ENCODE results near the gene VASP.
A peak's percentile ranks its signal among the peaks of the same experiment; 100 is the strongest.

VASP gene

GRCh38 chr19:45469132-45469944, 37.9 kb upstream of the VASP start:
- Histone ChIP-seq H3K36me3 (ENCODE audit: control insufficient read depth, insufficient read depth, low read length) (no peaks in the 10 kb centered on the region), H3K9ac (ENCODE audit: low read length) (peak overlapping the region; percentile 92), H3K9me3 (ENCODE audit: control insufficient read depth, low read length) (no peaks in the 10 kb centered on the region), H3K4me3 (ENCODE audit: low read length) (peak overlapping the region; percentile 94), H3K27me3 (ENCODE audit: control insufficient read depth, insufficient read depth, low read length) (peaks cover 40% of the 10 kb centered on the region), H3K4me1 (ENCODE audit: control insufficient read depth, insufficient read depth, low read length) (peaks cover 21% of the 10 kb centered on the region)

GRCh38 chr19:45469945-45470761, 37.1 kb upstream of the VASP start:
- no peaks in the 10 kb centered on the region for H3K36me3 ChIP-seq (ENCODE audit: control insufficient read depth, insufficient read depth, low read length)
- no peaks in the 10 kb centered on the region for H3K9me3 ChIP-seq (ENCODE audit: control insufficient read depth, low read length)
- H3K9ac ChIP-seq (ENCODE audit: low read length) = peak overlapping the region; percentile 92
- peaks cover 21% of the 10 kb centered on the region for H3K4me1 ChIP-seq (ENCODE audit: control insufficient read depth, insufficient read depth, low read length)
- H3K4me3 ChIP-seq (ENCODE audit: low read length) = peak overlapping the region; percentile 94
- peaks cover 46% of the 10 kb centered on the region for H3K27me3 ChIP-seq (ENCODE audit: control insufficient read depth, insufficient read depth, low read length)

GRCh38 chr19:45470762-45471081, 36.6 kb upstream of the VASP start:
- Histone ChIP-seq H3K36me3 (ENCODE audit: control insufficient read depth, insufficient read depth, low read length) (no peaks in the 10 kb centered on the region), H3K9me3 (ENCODE audit: control insufficient read depth, low read length) (no peaks in the 10 kb centered on the region), H3K9ac (ENCODE audit: low read length) (no peak overlapping the region), H3K27me3 (ENCODE audit: control insufficient read depth, insufficient read depth, low read length) (peaks cover 49% of the 10 kb centered on the region), H3K4me3 (ENCODE audit: low read length) (no peak overlapping the region), H3K4me1 (ENCODE audit: control insufficient read depth, insufficient read depth, low read length) (peaks cover 21% of the 10 kb centered on the region)

GRCh38 chr19:45471111-45471930, 36.0 kb upstream of the VASP start:
- H3K9me3 ChIP-seq (ENCODE audit: control insufficient read depth, low read length) = no peaks in the 10 kb centered on the region
- no peak overlapping the region for H3K9ac ChIP-seq (ENCODE audit: low read length)
- H3K36me3 ChIP-seq (ENCODE audit: control insufficient read depth, insufficient read depth, low read length) = no peaks in the 10 kb centered on the region
- no peak overlapping the region for H3K4me3 ChIP-seq (ENCODE audit: low read length)
- peaks cover 50% of the 10 kb centered on the region for H3K27me3 ChIP-seq (ENCODE audit: control insufficient read depth, insufficient read depth, low read length)
- H3K4me1 ChIP-seq (ENCODE audit: control insufficient read depth, insufficient read depth, low read length) = peaks cover 21% of the 10 kb centered on the region

- peaks cover 20% of the 10 kb centered on the region for H3K4me1 ChIP-seq (ENCODE audit: control insufficient read depth, insufficient read depth, low read length)
- no peaks in the 10 kb centered on the region for H3K9me3 ChIP-seq (ENCODE audit: control insufficient read depth, low read length)
- no peak overlapping the region for H3K9ac ChIP-seq (ENCODE audit: low read length)
- H3K27me3 ChIP-seq (ENCODE audit: control insufficient read depth, insufficient read depth, low read length) = peaks cover 49% of the 10 kb centered on the region
- no peak overlapping the region for H3K4me3 ChIP-seq (ENCODE audit: low read length)
- H3K36me3 ChIP-seq (ENCODE audit: control insufficient read depth, insufficient read depth, low read length) = no peaks in the 10 kb centered on the region
These were observed 35.2 kb upstream of the VASP start for GRCh38 chr19:45471931-45472562.

- no peaks in the 10 kb centered on the region for H3K36me3 ChIP-seq (ENCODE audit: control insufficient read depth, insufficient read depth, low read length)
- no peaks in the 10 kb centered on the region for H3K9me3 ChIP-seq (ENCODE audit: control insufficient read depth, low read length)
- H3K9ac ChIP-seq (ENCODE audit: low read length) = no peak overlapping the region
- peaks cover 45% of the 10 kb centered on the region for H3K27me3 ChIP-seq (ENCODE audit: control insufficient read depth, insufficient read depth, low read length)
- no peak overlapping the region for H3K4me3 ChIP-seq (ENCODE audit: low read length)
- H3K4me1 ChIP-seq (ENCODE audit: control insufficient read depth, insufficient read depth, low read length) = peaks cover 20% of the 10 kb centered on the region
These were observed 34.5 kb upstream of the VASP start for GRCh38 chr19:45472563-45473366.

- Histone ChIP-seq H3K9ac (ENCODE audit: low read length) (no peak overlapping the region), H3K27me3 (ENCODE audit: control insufficient read depth, insufficient read depth, low read length) (peaks cover 45% of the 10 kb centered on the region), H3K4me1 (ENCODE audit: control insufficient read depth, insufficient read depth, low read length) (peaks cover 20% of the 10 kb centered on the region), H3K9me3 (ENCODE audit: control insufficient read depth, low read length) (no peaks in the 10 kb centered on the region), H3K4me3 (ENCODE audit: low read length) (no peak overlapping the region), H3K36me3 (ENCODE audit: control insufficient read depth, insufficient read depth, low read length) (no peaks in the 10 kb centered on the region)
These were observed 34.0 kb upstream of the VASP start for GRCh38 chr19:45473367-45473681.

- H3K4me3 ChIP-seq (ENCODE audit: low read length) = no peak overlapping the region
- H3K27me3 ChIP-seq (ENCODE audit: control insufficient read depth, insufficient read depth, low read length) = peaks cover 45% of the 10 kb centered on the region
- no peaks in the 10 kb centered on the region for H3K9me3 ChIP-seq (ENCODE audit: control insufficient read depth, low read length)
- H3K4me1 ChIP-seq (ENCODE audit: control insufficient read depth, insufficient read depth, low read length) = peaks cover 18% of the 10 kb centered on the region
- no peaks in the 10 kb centered on the region for H3K36me3 ChIP-seq (ENCODE audit: control insufficient read depth, insufficient read depth, low read length)
- no peak overlapping the region for H3K9ac ChIP-seq (ENCODE audit: low read length)
These were observed 33.3 kb upstream of the VASP start for GRCh38 chr19:45473682-45474605.

- Histone ChIP-seq H3K4me1 (ENCODE audit: control insufficient read depth, insufficient read depth, low read length) (peaks cover 17% of the 10 kb centered on the region), H3K4me3 (ENCODE audit: low read length) (no peak overlapping the region), H3K36me3 (ENCODE audit: control insufficient read depth, insufficient read depth, low read length) (no peaks in the 10 kb centered on the region), H3K9me3 (ENCODE audit: control insufficient read depth, low read length) (no peaks in the 10 kb centered on the region), H3K27me3 (ENCODE audit: control insufficient read depth, insufficient read depth, low read length) (peaks cover 45% of the 10 kb centered on the region), H3K9ac (ENCODE audit: low read length) (no peak overlapping the region)
These were observed 32.4 kb upstream of the VASP start for GRCh38 chr19:45474606-45475521.
